IgD-negative memory B cell (primary cell): ENCODE measurements around the gene YTHDF1. TPM values are rescaled to one million over a fixed set of nuclear protein-coding genes. Genes with fewer than 3 reads are reported as not detected.

ENCODE experiments used
- H3K27ac Mint-ChIP-seq, 3 donors: one replicate each; pipeline ENCODE4 v1.8.0; 2020 to 2022; ENCODE audit warnings: mild to moderate bottlenecking in 3 of 3, mixed read lengths in 3 of 3, moderate library complexity in 1 of 3
- H3K27me3 Mint-ChIP-seq: one replicate; pipeline ENCODE4 v1.8.0; 2021; ENCODE audit warnings: mixed read lengths
- H3K36me3 Mint-ChIP-seq: one replicate; pipeline ENCODE4 v1.8.0; 2020; ENCODE audit warnings: mild to moderate bottlenecking, mixed read lengths
- H3K4me1 Mint-ChIP-seq, 3 donors: one replicate each; pipeline ENCODE4 v1.8.0; 2020 to 2022; ENCODE audit warnings: mixed read lengths in 3 of 3, mild to moderate bottlenecking in 1 of 3
- H3K4me3 Mint-ChIP-seq, 4 donors: one replicate each; pipeline ENCODE4 v1.8.0; 2020 to 2022; ENCODE audit warnings: mild to moderate bottlenecking in 4 of 4, mixed read lengths in 4 of 4, moderate library complexity in 3 of 4
- H3K9me3 Mint-ChIP-seq, 3 donors: one replicate each; pipeline ENCODE4 v1.8.0; 2020 to 2021; ENCODE audit warnings: mixed read lengths in 3 of 3, mild to moderate bottlenecking in 1 of 3
- polyA plus RNA-seq: library from polyadenylated mRNA; unstranded; fragments of 300-500 nt; fragmentation: Illumina TruSeq; gene quantifications from one replicate; pipeline ENCODE4 v1.2.3, GENCODE V29; 2021

YTHDF1 gene
- polyA plus RNA-seq, 1 donor from 2014 or later: 17.4 TPM

DNA sequence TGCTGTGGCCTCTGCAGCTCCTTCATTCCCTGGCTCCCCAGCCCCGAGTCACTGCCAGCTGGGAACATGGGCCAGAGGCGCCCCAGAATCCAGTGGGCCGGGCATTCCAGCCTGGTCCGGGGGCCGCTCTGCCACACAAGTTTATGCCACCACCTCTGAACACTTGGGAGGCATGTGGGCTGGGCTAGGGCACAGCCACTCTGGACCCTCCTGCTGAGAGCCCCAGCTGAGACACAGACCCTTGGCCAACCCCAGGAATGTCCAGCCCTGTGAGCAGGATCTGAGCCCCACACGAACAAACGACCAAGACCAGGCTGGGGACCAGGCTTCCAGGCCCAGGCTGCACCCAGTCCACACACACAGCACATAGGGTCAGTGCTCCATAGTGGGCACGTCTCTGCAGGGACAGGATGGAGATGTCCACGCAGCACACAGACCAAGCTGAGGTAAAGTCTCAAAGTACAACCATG, 33.0 kb downstream of the YTHDF1 start:
- H3K27ac Mint-ChIP-seq: no peak overlapping the region
- H3K4me1 Mint-ChIP-seq: peaks cover 0 to 4% (median 0%) of the 10 kb centered on the region in 3 donors
- no peak overlapping the region for H3K4me3 Mint-ChIP-seq
- H3K36me3 Mint-ChIP-seq: no peaks in the 10 kb centered on the region
- H3K27me3 Mint-ChIP-seq: peaks cover 21% of the 10 kb centered on the region
- H3K9me3 Mint-ChIP-seq: no peaks in the 10 kb centered on the region

- no peaks in the 10 kb centered on the region for H3K36me3 Mint-ChIP-seq
- no peaks in the 10 kb centered on the region for H3K9me3 Mint-ChIP-seq
- H3K27ac Mint-ChIP-seq: no peak overlapping the region
- peaks cover 23% of the 10 kb centered on the region for H3K27me3 Mint-ChIP-seq
- H3K4me1 Mint-ChIP-seq: peaks cover 0 to 4% (median 1%) of the 10 kb centered on the region in 3 donors
- peak overlapping the region in 1 of 4 donors; percentile 17 for H3K4me3 Mint-ChIP-seq
Measured at GRCh38 chr20:63182425-63182824, 33.5 kb downstream of the YTHDF1 start.

DNA sequence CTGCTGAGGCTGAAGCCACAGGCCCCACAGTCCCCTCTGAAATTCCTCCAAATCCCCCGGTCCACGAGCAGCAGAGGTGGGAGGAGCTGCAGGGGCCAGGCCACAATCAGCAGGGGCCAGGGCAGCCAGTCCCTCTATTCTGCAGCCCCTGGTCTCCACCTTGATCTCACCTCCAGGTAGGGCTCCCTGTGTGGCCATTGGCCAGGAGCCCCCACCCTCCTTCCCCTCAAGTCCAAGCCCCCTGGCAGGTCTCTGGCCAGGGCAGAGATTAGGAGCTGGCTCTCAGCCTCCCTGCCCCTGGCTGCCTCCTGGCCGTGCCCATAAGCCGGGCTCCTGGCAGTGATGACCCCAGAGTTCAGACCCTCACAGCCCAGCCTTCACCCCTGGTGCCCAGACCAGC, 34.7 kb downstream of the YTHDF1 start:
- peaks cover 0 to 5% (median 3%) of the 10 kb centered on the region in 3 donors for H3K4me1 Mint-ChIP-seq
- no peaks in the 10 kb centered on the region for H3K36me3 Mint-ChIP-seq
- H3K27me3 Mint-ChIP-seq: peaks cover 28% of the 10 kb centered on the region
- H3K4me3 Mint-ChIP-seq: no peak overlapping the region
- no peaks in the 10 kb centered on the region for H3K9me3 Mint-ChIP-seq
- H3K27ac Mint-ChIP-seq: peak overlapping the region in 1 of 3 donors; percentile 71

GRCh38 chr20:63180569-63181185, 35.3 kb downstream of the YTHDF1 start:
- peak overlapping the region in 1 of 3 donors; percentile 71 for H3K27ac Mint-ChIP-seq
- peaks cover 31% of the 10 kb centered on the region for H3K27me3 Mint-ChIP-seq
- H3K4me1 Mint-ChIP-seq: peaks cover 0 to 5% (median 4%) of the 10 kb centered on the region in 3 donors
- H3K4me3 Mint-ChIP-seq: peak overlapping the region in 2 of 4 donors; percentile 40 to 88
- no peaks in the 10 kb centered on the region for H3K9me3 Mint-ChIP-seq
- H3K36me3 Mint-ChIP-seq: no peaks in the 10 kb centered on the region

- no peak overlapping the region for H3K27ac Mint-ChIP-seq
- peaks cover 0 to 5% (median 4%) of the 10 kb centered on the region in 3 donors for H3K4me1 Mint-ChIP-seq
- H3K4me3 Mint-ChIP-seq: peak overlapping the region; percentile 50 to 73 (median 61)
- no peaks in the 10 kb centered on the region for H3K36me3 Mint-ChIP-seq
- H3K27me3 Mint-ChIP-seq: peaks cover 32% of the 10 kb centered on the region
- H3K9me3 Mint-ChIP-seq: no peaks in the 10 kb centered on the region
Measured at GRCh38 chr20:63179687-63180568, 36.0 kb downstream of the YTHDF1 start.

DNA sequence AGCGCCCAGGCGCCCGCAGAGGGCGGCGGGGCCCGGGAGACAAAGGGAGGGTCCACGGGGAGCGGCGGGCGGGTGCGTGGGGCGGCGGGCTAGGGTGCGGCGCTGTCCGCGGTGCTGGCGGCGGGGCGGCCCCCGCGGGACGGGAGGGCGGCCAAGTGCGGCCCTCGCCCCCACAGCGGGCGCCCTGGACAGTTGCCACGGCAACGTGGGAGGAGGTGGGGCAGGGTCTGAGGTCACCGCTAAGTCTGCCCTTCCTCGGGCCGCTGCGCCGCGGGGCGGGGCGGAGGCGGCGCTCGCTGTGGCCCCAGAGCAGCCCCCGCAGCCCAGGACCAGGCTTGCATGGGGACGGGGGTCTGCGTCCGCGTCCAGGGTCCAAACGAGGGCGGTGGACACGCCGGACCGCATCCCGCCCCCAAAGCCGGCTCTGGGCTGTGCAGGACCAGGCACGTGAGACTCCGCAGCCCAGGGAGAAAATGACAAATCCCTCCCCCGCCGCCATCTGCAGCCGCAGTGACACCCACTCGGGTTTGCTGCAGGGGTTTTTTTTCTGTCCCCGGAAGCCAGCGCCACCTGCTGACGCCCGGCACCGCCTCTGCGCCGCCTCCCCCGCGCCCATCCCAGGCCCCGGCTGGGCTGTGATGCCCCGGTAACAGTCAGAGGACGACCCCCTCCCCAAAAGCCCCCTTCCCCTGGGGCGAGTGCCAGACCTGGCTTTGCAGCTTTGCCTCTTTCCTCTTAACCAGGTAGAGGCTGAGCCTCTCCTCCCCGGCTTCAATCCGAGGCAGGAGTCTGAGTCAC, 36.8 kb downstream of the YTHDF1 start:
- peaks cover 38% of the 10 kb centered on the region for H3K27me3 Mint-ChIP-seq
- H3K36me3 Mint-ChIP-seq: no peaks in the 10 kb centered on the region
- H3K27ac Mint-ChIP-seq: no peak overlapping the region
- H3K4me3 Mint-ChIP-seq: peak overlapping the region; percentile 50 to 73 (median 61)
- peaks cover 0 to 5% (median 4%) of the 10 kb centered on the region in 3 donors for H3K4me1 Mint-ChIP-seq
- no peaks in the 10 kb centered on the region for H3K9me3 Mint-ChIP-seq

GRCh38 chr20:63178446-63178820, 37.5 kb downstream of the YTHDF1 start:
- H3K36me3 Mint-ChIP-seq: no peaks in the 10 kb centered on the region
- peaks cover 0 to 5% (median 4%) of the 10 kb centered on the region in 3 donors for H3K4me1 Mint-ChIP-seq
- no peaks in the 10 kb centered on the region for H3K9me3 Mint-ChIP-seq
- no peak overlapping the region for H3K27ac Mint-ChIP-seq
- H3K4me3 Mint-ChIP-seq: no peak overlapping the region
- H3K27me3 Mint-ChIP-seq: peaks cover 35% of the 10 kb centered on the region

- Mint-ChIP-seq H3K4me3 (peak overlapping the region in 2 of 4 donors; percentile 64 to 65), H3K27me3 (peaks cover 33% of the 10 kb centered on the region), H3K36me3 (no peaks in the 10 kb centered on the region), H3K4me1 (peaks cover 0 to 5% (median 4%) of the 10 kb centered on the region in 3 donors), H3K27ac (no peak overlapping the region), H3K9me3 (no peaks in the 10 kb centered on the region)
Measured at GRCh38 chr20:63177785-63178445, 38.0 kb downstream of the YTHDF1 start.

GRCh38 chr20:63177134-63177784, 38.7 kb downstream of the YTHDF1 start:
- Mint-ChIP-seq H3K36me3 (no peaks in the 10 kb centered on the region), H3K27me3 (peaks cover 33% of the 10 kb centered on the region), H3K9me3 (no peaks in the 10 kb centered on the region), H3K4me3 (no peak overlapping the region), H3K4me1 (peaks cover 0 to 5% (median 4%) of the 10 kb centered on the region in 3 donors), H3K27ac (peak overlapping the region in 2 of 3 donors; percentile 53)

- Mint-ChIP-seq H3K27me3 (peaks cover 32% of the 10 kb centered on the region), H3K4me1 (peaks cover 0 to 5% (median 4%) of the 10 kb centered on the region in 3 donors), H3K4me3 (peak overlapping the region in 3 of 4 donors; percentile 20 to 42 (median 38)), H3K36me3 (no peaks in the 10 kb centered on the region), H3K27ac (peak overlapping the region in 2 of 3 donors; percentile 53), H3K9me3 (no peaks in the 10 kb centered on the region)
Measured at GRCh38 chr20:63176427-63177133, 39.4 kb downstream of the YTHDF1 start.

DNA sequence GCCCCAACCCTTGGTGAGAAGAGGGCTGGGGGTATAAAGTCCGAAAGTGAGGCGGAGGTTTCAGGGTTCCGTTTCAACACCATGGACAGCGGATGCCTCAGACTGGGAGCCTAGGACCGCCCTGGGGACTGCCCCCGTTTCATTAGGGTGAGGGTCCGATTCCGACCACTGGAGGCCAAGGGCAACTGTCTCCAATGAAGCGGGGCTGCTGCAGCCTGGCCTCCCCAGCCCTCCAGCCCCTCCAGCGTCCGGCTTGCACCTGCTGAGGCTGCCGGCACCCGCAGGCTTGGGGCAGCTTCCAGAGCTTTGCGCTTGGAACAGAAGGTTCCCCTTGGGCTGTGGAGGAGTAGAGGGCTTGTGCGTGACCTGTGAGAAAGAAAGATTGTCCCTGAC, 39.9 kb downstream of the YTHDF1 start:
- peak overlapping the region in 3 of 4 donors; percentile 20 to 42 (median 38) for H3K4me3 Mint-ChIP-seq
- H3K27ac Mint-ChIP-seq: peak overlapping the region in 1 of 3 donors; percentile 18
- peaks cover 0 to 5% (median 4%) of the 10 kb centered on the region in 3 donors for H3K4me1 Mint-ChIP-seq
- H3K27me3 Mint-ChIP-seq: peaks cover 31% of the 10 kb centered on the region
- H3K9me3 Mint-ChIP-seq: no peaks in the 10 kb centered on the region
- H3K36me3 Mint-ChIP-seq: no peaks in the 10 kb centered on the region

- Mint-ChIP-seq H3K27ac (peak overlapping the region in 1 of 3 donors; percentile 18), H3K27me3 (peaks cover 27% of the 10 kb centered on the region), H3K36me3 (no peaks in the 10 kb centered on the region), H3K4me1 (peaks cover 0 to 4% (median 3%) of the 10 kb centered on the region in 3 donors), H3K4me3 (peak overlapping the region in 1 of 4 donors; percentile 28), H3K9me3 (no peaks in the 10 kb centered on the region)
Measured at GRCh38 chr20:63175038-63175895, 40.7 kb downstream of the YTHDF1 start.
